ENCODE data around the gene ABCB8. TPM values are rescaled to one million over a fixed set of nuclear protein-coding genes. Genes with fewer than 3 reads are reported as not detected.
A peak's percentile ranks its signal among the peaks of the same experiment; 100 is the strongest.

The ABCB8 gene
- total and polyA plus RNA-seq, 9 of the 15 experiments (the other 6 are each of a cell fraction or from before 2014, with no cell fraction given) = 7.6 to 106 (median 36.3) TPM

- TF ChIP-seq ZNF740 (CRISPR knock-in tag; IDR thresholded peaks at IDR 0.05) (no peak), ZNF740 (tag; IDR thresholded peaks at IDR 0.05) (peak in 1 of 2 experiments; percentile 65; a peak in 1 of 4 replicates), ELK1 (CRISPR knock-in tag; IDR thresholded peaks at IDR 0.05) (no peak), SRSF7 (optimal IDR thresholded peaks at IDR 0.05; ENCODE audit: low read depth, low read length) (no peak), MXD1 (CRISPR knock-in tag; IDR thresholded peaks at IDR 0.05; ENCODE audit: borderline replicate concordance, poor library complexity, severe bottlenecking) (no peak), TSHZ1 (CRISPR knock-in tag; IDR thresholded peaks at IDR 0.05) (no peak), POLR2A (conservative IDR thresholded peaks at IDR 0.05) (peak; percentile 73), POLR2G (IDR thresholded peaks at IDR 0.05; ENCODE audit: low read depth, low read length) (peak; percentile 78), SAFB2 (IDR thresholded peaks at IDR 0.05; ENCODE audit: borderline replicate concordance, low read depth, low read length, severe bottlenecking) (no peak), NFE2 (IDR thresholded peaks at IDR 0.05; ENCODE audit: low read depth) (0 out of 2 replicates have a peak, but pooled peaks have one; percentile 10), ZNF316 (IDR thresholded peaks at IDR 0.05) (no peak), CBX3 (IDR thresholded peaks at IDR 0.05; ENCODE audit: borderline replicate concordance in 1 of 2, low read length in 2 of 2) (peak in 1 of 2 experiments; percentile 52; a peak in 1 of 3 replicates), MAX (CRISPR knock-in tag; IDR thresholded peaks at IDR 0.05) (peak; percentile 82), SREBF1 (IDR thresholded peaks at IDR 0.05; ENCODE audit: borderline replicate concordance, low read depth, low read length) (no peak), CXXC5 (CRISPR knock-in tag; IDR thresholded peaks at IDR 0.05) (peak; percentile 62), BRF2 (IDR thresholded peaks at IDR 0.05; ENCODE audit: borderline replicate concordance, insufficient read depth, insufficient read length) (no peak), PRMT5 (CRISPR knock-in tag; IDR thresholded peaks at IDR 0.05) (no peak), ZNF512 (tag; IDR thresholded peaks at IDR 0.05) (no peak)
Observed at GRCh38 chr7:151010307-151011096, 17.7 kb upstream of the ABCB8 start (continued).

All from K562 (cell line).